RKO (cell line): ENCODE data around the gene TAS2R42.

Source experiments
- DNase-seq: peaks from one replicate; pipeline ENCODE4 v3.0.0-alpha.2; 2016; ENCODE audit warnings: low spot score

TAS2R42 gene

GRCh38 chr12:11144297-11144696 lies 42.4 kb downstream of the TAS2R42 start:
- DNase-seq, result no peak

DNA sequence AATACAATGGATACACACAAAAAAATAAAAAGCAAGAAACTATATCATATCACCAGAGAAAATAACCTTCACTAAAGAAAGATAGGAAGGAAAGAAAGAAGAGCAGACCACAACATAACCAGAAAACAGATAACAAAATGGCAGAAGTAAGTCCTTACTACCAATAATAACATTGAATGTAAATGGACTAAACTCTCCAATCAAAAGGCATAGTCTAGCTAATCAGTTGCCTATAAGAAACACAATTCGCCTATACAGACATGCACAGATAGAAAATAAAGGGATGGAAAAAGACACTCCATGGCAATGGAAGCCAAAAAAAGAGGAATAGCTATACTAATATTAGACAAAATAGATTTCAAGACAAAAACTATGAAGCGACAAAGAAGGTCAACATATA lies 43.4 kb downstream of the TAS2R42 start:
- DNase-seq, result no peak

DNA sequence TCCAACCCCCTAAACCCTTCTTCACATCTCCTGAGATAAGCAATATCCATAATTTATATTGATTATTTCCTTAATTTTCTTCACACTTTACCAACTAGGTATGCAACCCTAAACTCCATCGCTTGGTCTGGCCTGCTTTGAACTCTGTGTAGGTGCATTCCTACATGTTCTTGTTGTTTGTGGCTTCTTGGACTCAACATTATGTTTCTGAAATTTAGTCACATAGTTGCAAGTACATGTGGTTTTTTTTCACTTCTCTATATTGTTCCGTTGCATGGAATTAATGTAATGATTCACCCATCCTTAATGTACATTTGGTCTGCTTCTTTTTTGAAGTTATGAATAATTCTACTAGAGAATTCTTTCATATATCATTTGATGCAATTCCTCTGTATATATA lies 50.7 kb downstream of the TAS2R42 start:
- no peak for DNase-seq
